ENCODE data around the gene STXBP2.

Gene STXBP2

DNA sequence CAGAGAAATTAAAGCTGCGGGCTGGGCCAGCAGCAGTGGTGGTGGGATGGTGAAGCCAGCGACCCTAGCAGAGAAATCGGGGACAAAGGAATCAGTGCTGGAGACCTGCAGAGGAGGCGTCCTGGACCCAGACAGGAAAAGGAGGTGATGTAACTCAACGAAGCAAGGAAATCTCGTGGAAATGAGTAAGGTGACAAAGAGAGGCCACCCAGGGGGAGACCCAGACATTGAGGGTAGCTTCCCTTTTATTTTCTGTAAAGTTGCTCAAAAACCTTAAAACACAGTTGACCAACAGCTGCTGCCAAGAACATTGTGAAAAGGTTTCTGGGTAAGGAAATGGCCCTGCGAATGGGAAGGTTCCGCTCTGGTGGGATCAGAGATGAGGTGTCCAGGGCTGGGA, 18.7 kb downstream of the STXBP2 start:
- DNase-seq, result no peak

DNA sequence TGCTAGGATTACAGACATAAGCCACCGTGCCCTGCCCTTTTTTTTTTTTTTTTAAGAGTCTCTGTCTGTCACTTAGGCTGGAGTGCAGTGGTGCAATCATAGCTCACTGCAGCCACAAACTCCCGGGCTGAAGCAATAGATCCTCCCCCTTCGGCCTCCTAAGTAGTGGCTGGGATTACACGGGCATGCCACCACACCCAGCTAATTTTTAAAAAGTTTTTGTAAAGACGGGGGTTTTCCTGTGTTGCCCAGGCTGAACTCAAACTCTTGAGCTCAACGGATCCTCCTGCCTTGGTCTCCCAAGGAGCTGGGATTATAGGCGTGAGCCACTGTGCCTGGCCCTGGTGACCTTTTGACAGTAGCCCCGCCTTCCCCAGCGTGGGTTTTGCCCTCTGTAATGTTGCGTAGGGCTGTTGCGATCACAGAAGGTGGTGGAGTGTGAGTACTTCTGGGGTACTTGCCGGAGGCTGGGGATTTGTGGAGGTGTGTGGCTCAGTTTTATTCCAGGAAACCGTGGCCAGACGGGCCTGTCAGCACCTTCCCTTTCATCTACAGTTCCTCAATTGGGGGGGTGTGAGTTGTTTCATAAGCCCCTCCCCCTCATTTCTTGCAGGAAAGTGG, 20.3 kb downstream of the STXBP2 start:
- DNase-seq, result no peak

DNA sequence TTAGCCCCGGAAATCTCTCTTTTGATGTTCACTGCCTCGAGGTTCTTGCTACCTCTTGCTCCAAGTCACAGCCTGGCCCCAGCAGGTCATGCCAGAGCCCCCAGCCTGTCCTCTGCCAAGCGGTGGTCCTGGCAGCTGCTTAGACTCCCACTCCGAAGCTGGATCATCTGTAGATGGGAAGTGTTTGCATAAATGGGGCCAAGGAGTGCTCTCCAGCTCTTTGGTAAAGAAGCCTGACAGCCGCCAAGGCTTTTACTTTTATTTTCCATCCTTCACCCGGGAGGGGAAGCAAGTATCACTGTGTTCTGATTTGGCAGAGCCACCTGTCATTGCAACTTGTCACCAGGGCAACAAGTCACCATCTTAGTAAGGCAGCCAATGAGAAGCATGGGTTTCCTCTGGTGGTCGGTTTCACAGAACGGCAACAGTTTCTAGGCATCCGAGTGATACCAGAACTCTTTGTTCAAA, 21.3 kb downstream of the STXBP2 start:
- DNase-seq, result no peak

DNA sequence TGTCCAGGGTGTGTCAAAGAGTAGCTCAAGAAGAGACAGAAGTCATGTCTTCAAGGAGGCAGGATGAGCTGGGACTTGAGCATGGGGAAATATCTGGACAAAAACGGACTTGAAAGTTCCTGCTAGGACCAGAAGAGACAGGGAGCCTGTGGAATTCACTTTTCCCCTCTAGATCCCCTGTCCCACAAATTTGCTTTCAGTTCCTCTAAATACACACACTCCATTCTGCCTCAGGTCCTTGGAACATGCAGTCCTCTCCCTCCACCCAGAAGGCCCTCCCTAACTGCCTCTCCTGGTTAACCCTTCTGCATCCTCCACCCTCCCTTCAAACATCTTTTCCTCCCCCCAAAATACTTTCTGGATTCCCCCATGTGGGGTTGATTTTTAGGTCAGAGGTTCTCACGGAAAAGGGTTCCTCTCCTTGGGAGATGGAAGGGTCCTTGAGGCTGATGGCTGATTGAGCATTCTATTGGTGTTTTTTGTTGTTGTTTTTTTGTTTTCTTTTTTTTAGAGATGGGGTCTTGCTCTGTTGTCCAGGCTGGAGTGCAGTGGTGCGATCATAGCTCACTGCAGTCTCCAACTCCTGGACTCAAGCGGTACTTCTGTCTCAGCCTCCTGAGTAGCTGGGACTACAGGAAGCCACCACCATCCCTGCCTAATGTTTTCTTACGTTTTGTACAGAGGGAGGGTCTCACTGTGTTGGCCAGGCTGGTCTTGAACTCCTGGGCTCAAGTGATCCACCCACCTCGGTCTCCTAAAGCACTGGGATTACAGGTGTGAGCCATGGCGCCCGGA, 25.0 kb downstream of the STXBP2 start:
- DNase-seq, result no peak

DNA sequence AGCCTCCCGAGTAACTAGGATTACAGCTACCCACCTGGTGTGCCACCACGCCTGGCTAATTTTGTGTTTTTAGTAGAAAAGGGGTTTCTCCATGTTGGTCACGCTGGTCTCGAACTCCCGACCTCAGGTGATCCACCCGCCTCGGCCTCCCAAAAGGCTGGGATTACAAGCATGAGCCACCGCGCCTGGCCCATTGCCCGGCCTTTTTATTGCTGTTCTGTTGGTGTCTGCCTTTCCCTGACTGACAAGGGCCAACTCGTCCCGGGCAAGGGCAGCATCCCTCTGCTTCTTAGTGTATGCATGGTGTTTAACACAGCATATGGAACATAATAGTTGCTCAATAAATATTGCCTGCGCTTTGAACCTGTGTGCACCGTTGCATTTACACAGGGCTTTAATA, 25.7 kb downstream of the STXBP2 start:
- no peak for DNase-seq

DNA sequence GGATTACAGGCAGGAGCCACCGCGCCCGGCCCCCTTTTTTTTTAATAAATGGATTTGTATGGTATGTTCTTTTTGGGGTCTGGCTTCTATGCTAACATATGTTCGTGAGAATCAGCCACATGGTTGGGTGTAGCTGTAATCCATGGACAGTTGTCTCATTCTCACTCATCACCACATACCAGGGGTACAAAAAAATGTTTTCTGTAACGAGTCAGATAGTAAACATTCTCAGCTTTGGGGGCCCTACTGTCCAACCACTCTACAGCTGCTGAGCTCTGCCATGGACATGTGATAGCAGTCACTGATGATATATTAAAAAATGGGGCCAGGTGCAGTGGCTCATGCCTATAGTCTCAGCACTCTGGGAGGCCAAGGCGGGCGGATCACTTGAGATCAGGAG, 26.8 kb downstream of the STXBP2 start:
- no peak for DNase-seq

DNA sequence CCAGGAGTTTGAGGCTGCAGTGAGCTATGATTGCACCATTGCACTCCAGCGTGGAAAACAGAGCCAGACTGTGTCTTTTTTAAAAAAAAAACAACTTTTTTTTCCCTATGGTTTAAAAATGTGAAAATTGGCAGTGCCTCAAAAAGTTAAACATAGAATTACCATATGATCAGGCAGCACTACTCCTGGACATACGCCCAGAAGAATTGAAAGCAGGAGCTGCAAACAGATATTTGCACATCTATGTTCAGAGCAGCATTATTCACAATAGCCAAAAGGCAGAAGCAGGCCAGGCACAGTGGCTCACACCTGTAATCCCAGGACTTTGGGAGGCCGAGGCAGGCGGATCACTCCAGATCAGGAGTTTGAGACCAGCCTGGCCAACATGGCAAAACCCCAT, 28.2 kb downstream of the STXBP2 start:
- no peak for DNase-seq

DNA sequence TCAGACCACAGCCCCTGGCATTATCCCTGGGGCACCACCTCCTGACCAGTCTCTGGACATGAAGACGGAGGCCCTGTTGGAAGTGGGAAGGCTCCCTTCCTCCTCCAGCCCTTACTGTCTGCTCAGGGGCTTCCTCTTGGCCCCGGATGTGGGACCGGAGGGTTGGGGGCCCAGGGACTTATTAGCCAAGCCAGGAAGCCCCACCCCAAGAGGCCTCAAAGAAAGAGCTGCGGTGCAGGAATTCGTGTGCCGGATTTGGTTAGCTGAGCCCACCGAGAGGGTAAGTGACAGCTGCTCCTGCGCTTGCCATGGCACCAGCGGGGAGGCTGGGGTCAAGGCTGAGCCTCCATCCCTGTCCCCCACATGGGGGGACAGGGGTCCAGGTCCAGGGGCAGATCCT, 31.9 kb downstream of the STXBP2 start, which contains the start of gene RETN:
Gene RETN (plus strand): TSS at position 208 of the 400 bp plus-strand sequence. CDS start 278 bp downstream, outside the sequence.
- DNase-seq, result no peak

DNA sequence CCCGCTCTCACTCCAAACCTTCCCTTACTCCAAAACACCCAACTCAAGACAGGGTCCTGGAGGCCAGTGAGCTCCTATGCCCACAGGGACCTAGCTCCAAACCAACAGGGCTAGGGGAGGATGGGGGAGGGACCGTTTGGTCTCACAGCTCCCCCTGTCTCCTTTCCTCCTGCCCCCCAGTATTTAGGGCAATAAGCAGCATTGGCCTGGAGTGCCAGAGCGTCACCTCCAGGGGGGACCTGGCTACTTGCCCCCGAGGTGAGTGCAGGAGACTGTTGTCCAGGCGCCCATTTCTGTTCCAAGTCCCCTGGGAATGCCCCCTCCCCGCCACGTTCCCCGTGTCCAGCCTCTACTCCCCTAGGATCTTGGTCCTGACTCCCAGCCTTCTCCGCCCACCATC, 32.7 kb downstream of the STXBP2 start:
- DNase-seq, result no peak

DNA sequence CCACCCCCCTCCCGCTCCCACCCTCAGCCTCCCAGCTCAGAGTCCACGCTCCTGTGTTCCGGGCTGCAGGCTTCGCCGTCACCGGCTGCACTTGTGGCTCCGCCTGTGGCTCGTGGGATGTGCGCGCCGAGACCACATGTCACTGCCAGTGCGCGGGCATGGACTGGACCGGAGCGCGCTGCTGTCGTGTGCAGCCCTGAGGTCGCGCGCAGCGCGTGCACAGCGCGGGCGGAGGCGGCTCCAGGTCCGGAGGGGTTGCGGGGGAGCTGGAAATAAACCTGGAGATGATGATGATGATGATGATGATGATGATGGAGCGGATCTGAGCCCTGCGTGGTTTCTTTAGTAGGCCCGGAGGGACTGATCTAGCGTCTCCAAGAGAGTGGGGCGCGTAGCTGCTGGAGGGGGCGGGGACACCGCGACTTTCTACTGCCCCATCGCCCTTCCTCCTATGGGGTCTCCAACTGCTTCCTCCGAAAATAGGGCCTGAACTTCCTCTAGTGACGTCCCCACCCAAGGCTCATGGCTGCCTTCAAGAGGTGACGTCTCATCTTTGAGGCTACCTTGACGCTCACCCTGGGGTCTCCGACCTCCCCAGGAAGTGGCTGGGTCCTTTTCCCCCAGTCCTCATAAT, 33.4 kb downstream of the STXBP2 start:
- no peak for DNase-seq

DNA sequence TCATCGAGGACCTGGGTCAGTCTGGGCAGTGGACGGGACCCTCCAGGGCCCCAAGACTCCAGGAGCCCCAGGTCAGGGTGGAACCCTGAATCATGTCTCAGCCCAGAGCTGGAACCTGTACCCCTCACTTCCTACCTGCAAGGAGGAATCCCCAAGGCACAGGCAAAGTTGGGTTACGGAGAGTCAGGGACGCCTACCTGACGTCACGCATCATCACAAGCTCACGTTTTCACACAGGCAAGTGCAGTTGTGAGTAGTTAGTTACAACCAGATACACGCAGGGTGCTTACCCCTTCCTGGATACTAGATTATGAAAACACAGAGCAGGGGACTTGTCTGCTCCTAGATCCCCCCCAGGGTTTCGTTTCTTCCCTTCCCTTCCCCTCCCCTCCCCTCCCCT, 33.9 kb downstream of the STXBP2 start:
- no peak for DNase-seq

DNA sequence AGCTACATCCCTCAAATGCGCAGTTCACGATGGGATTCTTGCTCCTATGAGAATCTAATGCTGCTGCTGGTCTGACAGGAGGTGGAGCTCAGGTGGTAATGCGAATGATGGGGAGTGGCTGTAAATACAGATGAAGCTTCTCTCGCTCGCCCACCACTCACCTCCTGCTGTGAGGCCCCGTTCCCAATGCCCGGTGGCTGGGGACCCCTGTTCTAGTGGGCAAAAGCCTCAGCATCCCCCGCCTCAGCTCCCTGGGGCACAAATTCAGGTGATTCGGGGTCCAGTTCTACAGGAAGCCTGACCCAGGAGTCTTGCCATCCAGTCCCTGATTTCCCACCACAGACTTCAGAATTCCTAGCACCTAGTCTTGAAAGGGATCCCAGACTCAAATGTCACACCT, 35.6 kb downstream of the STXBP2 start:
- DNase-seq, result no peak

DNA sequence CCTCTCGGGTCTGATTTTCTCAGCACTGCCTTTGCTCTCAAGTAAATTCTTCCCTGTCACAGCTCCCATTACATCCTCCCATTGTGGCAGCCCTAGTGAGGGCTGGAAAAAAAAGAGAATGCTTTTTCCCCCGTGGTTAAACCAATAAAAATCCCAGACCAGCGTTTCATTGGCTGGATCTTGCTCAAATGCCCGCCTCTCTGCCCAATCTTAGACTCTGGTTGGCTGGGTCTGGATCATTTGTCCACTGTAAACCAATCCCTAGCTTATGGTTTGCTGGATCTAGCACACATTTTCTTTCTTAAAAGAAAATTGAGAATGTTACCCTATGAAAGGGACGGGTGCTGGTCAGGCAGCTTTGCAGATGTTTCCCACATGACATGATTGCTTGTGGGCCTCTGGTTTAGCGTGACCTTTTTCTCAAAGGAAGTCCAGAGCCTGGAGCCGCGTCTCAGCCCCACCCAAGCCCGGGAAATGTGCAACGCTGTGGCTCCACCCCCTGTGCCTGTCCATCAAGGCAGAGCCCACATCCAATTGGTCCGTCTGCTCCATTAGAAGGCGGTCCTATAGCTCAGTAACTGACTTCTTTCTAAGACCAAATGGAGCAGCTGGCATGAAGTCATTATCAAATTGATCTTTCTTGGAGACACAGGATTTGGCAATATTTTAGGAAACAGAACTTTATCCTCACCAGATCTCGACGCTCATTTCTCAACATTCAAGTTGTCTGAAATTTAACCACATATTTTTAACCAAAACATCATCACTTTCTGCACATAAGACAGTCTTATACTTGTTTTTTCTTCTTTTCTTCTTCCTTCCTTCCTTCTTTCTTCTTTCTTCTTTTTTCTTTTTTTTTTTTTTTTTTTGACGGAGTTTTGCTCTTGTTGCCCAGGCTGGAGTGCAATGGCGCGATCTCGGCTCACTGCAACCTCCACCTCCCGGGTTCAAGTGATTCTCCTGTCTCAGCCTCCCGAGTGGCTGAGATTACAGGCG, 37.4 kb downstream of the STXBP2 start:
- no peak for DNase-seq

DNA sequence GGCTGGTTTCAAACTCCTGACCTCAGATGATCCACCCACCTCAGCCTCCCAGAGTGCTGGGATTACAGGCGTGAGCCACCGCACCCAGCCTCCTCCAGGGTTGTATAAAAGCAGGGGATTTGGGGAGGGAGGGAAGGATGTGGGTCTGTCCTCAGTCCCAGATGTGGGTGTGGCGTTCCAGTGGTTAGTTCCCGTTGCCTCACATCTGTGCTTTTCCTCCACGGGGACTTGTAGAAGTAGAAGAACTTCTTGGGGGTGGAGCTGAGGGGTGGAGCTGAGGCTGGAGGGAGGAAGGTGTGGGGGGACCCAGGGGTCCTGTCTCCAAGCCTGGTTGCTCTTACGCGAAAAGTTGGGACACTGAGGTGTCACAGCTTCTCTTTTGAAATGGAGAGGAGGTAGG, 39.5 kb downstream of the STXBP2 start:
- no peak for DNase-seq

DNA sequence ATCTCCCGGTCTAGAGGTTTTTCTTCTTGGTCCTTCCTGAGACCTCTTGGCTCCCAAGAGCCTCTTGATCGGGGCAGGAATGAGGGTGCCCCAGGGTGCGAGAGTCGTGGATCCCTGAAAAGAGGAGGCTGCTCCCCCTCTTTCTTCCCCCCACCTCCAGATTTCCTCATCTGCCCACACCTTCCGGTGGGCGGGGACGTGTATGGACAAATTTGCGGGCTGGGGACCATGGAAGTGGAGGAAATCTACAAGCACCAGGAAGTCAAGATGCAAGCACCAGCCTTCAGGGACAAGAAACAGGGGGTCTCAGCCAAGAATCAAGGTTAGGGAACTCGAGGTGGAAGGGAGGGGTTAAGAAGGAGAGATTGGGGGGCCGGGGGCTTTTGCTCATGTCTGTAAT, 39.9 kb downstream of the STXBP2 start, which contains the start of gene MCEMP1:
Gene MCEMP1 (plus strand): TSS at position 237 of the 400 bp plus-strand sequence. CDS start 31 bp downstream, at position 268.
- DNase-seq, result no peak

DNA sequence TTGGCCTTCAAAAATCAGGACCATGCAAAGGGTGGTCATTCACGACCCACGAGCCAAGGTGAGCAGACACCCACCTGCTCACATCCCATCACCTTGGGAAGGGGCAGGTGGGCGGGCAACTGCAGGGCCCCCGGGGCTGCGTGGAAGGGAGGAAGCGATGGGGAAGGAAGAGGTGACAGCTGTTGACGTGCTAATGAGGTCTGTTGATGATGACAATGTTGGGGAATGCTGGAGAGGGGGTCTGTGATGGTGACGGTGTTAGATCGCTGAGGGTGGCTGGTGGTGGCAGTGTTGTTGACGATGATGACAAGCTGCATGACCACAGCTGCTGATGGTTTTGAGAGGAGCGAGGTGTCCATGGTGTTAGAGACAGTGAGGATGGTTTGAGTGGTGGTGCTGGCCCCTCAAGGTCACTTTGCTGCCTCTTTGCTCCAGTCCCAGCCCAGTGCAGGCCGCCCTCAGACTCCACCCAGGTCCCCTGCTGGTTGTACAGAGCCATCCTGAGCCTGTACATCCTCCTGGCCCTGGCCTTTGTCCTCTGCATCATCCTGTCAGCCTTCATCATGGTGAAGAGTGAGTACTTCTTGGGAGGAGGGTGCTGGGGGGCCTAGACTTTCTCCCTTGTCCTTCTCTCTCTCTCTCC, 40.9 kb downstream of the STXBP2 start:
- no peak for DNase-seq

DNA sequence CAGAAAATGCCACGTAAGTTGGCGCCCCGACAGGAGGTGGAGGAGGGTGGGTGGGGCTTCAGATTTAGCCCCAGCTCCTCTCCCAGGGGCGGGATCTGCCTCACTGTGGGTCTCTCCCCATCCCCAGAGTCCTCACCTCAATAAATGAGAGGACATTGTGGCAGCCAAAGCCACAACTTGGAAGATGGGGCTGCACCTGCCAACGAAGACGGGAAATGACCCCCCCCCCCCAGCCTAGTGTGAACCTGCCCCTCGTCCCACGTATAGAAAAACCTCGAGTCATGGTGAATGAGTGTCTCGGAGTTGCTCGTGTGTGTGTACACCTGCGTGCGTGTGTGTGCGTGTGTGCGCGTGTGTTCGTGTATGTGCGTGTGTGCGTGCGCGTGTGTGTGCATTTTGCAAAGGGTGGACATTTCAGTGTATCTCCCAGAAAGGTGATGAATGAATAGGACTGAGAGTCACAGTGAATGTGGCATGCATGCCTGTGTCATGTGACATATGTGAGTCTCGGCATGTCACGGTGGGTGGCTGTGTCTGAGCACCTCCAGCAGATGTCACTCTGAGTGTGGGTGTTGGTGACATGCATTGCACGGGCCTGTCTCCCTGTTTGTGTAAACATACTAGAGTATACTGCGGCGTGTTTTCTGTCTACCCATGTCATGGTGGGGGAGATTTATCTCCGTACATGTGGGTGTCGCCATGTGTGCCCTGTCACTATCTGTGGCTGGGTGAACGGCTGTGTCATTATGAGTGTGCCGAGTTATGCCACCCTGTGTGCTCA, 42.3 kb downstream of the STXBP2 start:
- no peak for DNase-seq

DNA sequence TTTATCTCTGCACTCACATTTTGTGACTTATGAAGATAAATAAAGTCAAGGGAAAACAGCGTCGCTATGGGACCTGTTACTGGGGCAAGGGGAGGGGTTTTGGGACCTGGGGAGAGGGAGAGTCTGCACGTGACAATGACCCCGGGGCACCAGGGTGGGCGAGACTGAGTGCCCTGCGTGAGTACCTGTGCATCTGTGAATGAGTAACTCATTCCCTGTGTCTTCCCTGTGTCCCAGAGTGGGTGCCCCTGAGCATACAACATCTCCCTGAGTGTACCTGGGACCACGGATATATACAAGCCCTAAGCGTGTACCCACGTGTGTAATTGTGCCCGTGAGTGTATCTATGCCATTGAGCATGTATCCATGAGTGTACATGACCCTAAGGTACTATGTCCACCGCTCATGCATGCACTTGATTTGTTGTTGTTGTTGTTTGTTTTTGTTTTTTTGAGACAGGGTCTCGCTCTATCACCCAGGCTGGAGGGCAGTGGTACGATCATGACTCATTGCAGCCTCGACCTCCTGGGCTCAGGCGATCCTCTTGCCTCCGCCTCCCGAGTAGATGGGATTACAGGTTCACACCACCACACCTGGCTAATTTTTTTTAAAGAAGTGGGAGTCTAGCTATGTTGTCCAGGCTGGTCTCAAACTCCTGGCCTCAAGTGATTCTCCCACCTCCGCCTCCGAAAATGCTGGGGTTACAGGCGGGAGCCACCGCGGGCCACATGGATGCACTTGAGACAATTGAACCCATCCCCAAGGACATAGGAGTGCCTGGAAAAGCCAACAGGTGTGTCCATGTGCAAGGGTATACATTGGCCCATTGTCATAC, 43.1 kb downstream of the STXBP2 start:
- DNase-seq, result no peak

DNA sequence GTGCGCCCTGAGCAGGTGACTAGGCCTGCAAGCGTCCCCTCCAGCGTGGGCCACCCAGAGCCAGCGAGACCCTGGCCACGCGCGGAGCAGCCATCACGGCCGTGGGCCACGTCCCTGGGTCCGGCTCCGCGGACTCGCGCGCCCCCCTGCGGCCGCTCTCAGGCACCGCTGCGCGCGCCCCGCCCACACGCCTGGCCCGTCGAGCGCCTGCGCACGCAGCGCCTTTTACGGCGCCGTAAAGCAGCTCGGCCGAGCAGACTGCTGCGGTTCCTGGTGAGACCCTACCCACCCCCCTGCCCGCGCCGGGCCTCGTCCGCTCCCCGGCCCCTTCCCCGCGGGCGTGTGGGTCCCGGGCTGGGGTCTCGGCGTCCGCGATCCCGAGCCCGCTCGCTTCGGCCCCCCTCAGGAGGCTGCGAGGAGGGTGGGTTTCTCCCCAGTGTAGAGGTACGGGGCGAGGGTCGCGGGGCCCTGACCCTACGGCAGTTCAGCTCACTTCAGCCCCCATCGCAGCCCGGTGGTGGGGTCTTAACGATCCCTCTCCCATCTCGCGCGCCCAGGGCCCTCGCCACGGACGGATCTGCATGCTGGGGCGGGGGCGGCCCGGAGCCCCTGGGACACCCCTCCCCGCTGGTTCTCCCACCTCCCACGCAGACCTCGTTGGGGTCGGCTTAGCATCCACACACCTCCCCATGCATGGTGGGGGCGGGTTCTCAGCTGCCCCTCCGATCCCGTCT, 43.9 kb downstream of the STXBP2 start, which contains the start of gene TRAPPC5:
Gene TRAPPC5 (plus strand): TSS at position 228 of the 734 bp plus-strand sequence. CDS start 1,421 bp downstream, outside the sequence.
- peak; percentile 81 for DNase-seq
